Fibroblast of lung (primary cell): ENCODE data around the gene FGGY. TPM values are rescaled to one million over a fixed set of nuclear protein-coding genes. Genes with fewer than 3 reads are reported as not detected.
A peak's percentile ranks its signal among the peaks of the same experiment; 100 is the strongest.

ENCODE experiments used
- DNase-seq, 2 donors: peaks; one replicate each; pipeline versions ENCODE4 v3.0.0 to v3.0.0-alpha.2; 2010; ENCODE audit warnings: low read depth in 2 of 2
- H2AFZ ChIP-seq: 2 replicates; pipeline ENCODE4 v1.5.1; 2012; ENCODE audit warnings: low read length, control low read depth, inconsistent platforms
- H3K27ac ChIP-seq: 2 replicates; pipeline ENCODE4 v1.5.1; 2011; ENCODE audit warnings: low read length, control low read depth; ENCODE audit not compliant: insufficient read depth
- H3K27me3 ChIP-seq: 2 replicates; pipeline ENCODE4 v1.5.1; 2011; ENCODE audit warnings: mild to moderate bottlenecking, low read length; ENCODE audit not compliant: control insufficient read depth, insufficient read depth
- H3K36me3 ChIP-seq: 2 replicates; pipeline ENCODE4 v1.5.1; 2011; ENCODE audit warnings: low read length; ENCODE audit not compliant: control insufficient read depth, insufficient read depth
- H3K4me1 ChIP-seq: 2 replicates; pipeline ENCODE4 v1.5.1; 2011; ENCODE audit warnings: low read length; ENCODE audit not compliant: control insufficient read depth, insufficient read depth; ENCODE audit errors: extremely low read depth
- H3K4me2 ChIP-seq: 2 replicates; pipeline ENCODE4 v1.5.1; 2011; ENCODE audit warnings: low read length, control low read depth; ENCODE audit not compliant: insufficient read depth; ENCODE audit errors: extremely low read depth
- H3K4me3 ChIP-seq, 4 experiments: fragments of 200-600 bp in 1 of 4; sonication (generic) in 1 of 4; replicated peaks in 1 of 4; 2 replicates each; pipeline ENCODE4 v1.5.1; 2011 to 2016; ENCODE audit warnings: low read length in 4 of 4, low read depth in 3 of 4, mild to moderate bottlenecking in 3 of 4, control low read depth in 2 of 4, inconsistent platforms in 1 of 4, mixed read lengths in 1 of 4; ENCODE audit not compliant: insufficient read depth in 1 of 4; ENCODE audit errors: control extremely low read depth in 1 of 4
- H3K79me2 ChIP-seq: 2 replicates; pipeline ENCODE4 v1.5.1; 2012; ENCODE audit warnings: mild to moderate bottlenecking, low read length, inconsistent platforms; ENCODE audit not compliant: control insufficient read depth, insufficient read depth
- H3K9ac ChIP-seq: 2 replicates; pipeline ENCODE4 v1.5.1; 2011; ENCODE audit warnings: mild to moderate bottlenecking, low read length, control low read depth; ENCODE audit not compliant: insufficient read depth
- H3K9me3 ChIP-seq: 2 replicates; pipeline ENCODE4 v1.5.1; 2012; ENCODE audit warnings: low read depth, low read length; ENCODE audit not compliant: control insufficient read depth, insufficient read depth
- H4K20me1 ChIP-seq: 2 replicates; pipeline ENCODE4 v1.5.1; 2011; ENCODE audit warnings: low read length; ENCODE audit not compliant: control insufficient read depth, insufficient read depth; ENCODE audit errors: extremely low read depth
- CTCF ChIP-seq, 2 donors: IDR thresholded peaks in 1 of 2; conservative IDR thresholded peaks in 1 of 2; 1 replicate in 1 of 2; 2 replicates in 1 of 2; pipeline ENCODE4 v1.5.1; 2011 to 2012; ENCODE audit warnings: low read length in 2 of 2, control low read depth in 1 of 2, inconsistent platforms in 1 of 2, low read depth in 1 of 2, mild to moderate bottlenecking in 1 of 2
- EZH2 ChIP-seq: IDR thresholded peaks from 2 replicates; pipeline ENCODE4 v1.5.1; 2012; ENCODE audit warnings: low read length, control low read depth, mild to moderate bottlenecking; ENCODE audit errors: missing control alignments
- polyA plus RNA-seq, 2 donors: library from polyadenylated mRNA; depleted of rRNA in 1 of 2; stranded (reverse) in 1 of 2; unstranded in 1 of 2; fragments of >200 nt; gene quantifications; 2 replicates each; pipeline ENCODE4 v1.2.1, GENCODE V29; 2011 to 2012; ENCODE audit warnings: missing spikeins in 1 of 2
- total RNA-seq: library from RNA; depleted of rRNA; stranded (reverse); fragments of >200 nt; gene quantifications from 2 replicates; pipeline ENCODE4 v1.2.1, GENCODE V29; 2014

FGGY gene
- total and polyA plus RNA-seq, 2 donors (not counting 1 experiment from before 2014, with no cell fraction given) = 9.5 to 32.4 TPM

DNA sequence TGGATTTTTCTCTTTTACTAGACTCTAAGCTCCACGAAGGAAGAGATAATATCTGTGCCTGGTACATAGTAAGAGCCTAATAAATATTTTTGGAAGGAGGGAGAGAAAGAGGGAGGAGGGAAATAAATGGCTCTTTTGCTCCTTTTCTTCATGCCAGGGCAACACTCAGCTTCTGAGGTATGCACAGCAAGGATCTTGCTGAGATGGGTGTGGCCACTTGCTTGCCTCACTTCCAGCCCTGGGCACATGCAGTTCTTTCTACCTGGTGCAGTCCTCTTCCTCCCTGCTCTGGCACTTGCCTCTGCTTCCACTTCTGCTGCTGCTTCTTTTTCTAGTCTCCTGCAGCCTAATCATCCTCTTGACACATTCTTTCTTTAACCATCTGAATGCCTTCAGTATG lies 148.1 kb downstream of the FGGY start:
- no peak overlapping the region for H3K4me2 ChIP-seq
- no peak overlapping the region for H3K9ac ChIP-seq
- DNase-seq = peak; percentile 41 to 59
- no peaks in the 10 kb centered on the region for H3K4me1 ChIP-seq
- no peak for TF ChIP-seq CTCF (conservative IDR thresholded peaks at IDR 0.05 in 1 of 2, IDR thresholded peaks at IDR 0.05 in 1 of 2; ENCODE audit: low read depth in 1 of 2, low read length in 2 of 2)
- TF ChIP-seq EZH2 = no peak
- no peak overlapping the region for H3K27ac ChIP-seq
- H2AFZ ChIP-seq = no peak overlapping the region
- no peaks in the 10 kb centered on the region for H3K36me3 ChIP-seq
- H3K27me3 ChIP-seq = no peaks in the 10 kb centered on the region
- no peak overlapping the region for H3K4me3 ChIP-seq
- H3K79me2 ChIP-seq = no peaks in the 10 kb centered on the region
- H3K9me3 ChIP-seq = no peaks in the 10 kb centered on the region
- no peaks in the 10 kb centered on the region for H4K20me1 ChIP-seq

DNA sequence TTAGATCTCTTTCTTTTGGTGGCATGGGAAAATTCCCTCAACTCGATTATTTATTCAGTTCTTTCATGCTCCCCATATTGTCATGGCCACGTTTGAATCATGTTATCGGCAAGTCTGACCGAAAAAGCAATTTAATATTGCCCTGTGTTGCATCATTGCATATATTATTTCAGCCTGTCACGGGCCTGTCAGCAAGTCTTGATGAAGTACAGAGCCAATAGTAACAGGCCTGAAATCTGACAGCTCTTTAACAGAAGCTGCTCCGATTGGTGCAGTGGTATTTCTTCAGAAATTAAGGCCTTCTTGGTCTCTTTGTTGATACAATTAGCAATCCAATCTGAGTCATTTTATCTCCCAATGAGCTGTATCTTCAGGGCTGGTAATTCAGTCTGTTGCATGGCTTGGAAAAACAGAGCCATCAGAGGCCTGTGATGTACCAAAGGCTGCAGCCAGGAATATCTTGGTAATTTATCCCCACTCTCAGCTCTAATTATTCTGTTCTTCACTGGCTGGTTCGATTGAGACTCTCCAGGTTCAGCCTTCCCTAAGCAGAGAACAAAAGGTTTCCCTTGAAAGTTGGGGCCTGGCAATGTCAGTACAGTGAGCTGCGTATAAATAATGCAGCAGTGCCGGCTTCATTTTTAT lies 149.5 kb downstream of the FGGY start:
- Histone ChIP-seq H3K4me3 (no peak overlapping the region), H3K9ac (no peak overlapping the region), H3K36me3 (no peaks in the 10 kb centered on the region), H3K4me1 (no peaks in the 10 kb centered on the region), H4K20me1 (no peaks in the 10 kb centered on the region), H3K4me2 (peak overlapping the region; percentile 9), H3K9me3 (no peaks in the 10 kb centered on the region), H2AFZ (no peak overlapping the region), H3K27me3 (no peaks in the 10 kb centered on the region), H3K27ac (no peak overlapping the region), H3K79me2 (no peaks in the 10 kb centered on the region)
- TF ChIP-seq CTCF (conservative IDR thresholded peaks at IDR 0.05 in 1 of 2, IDR thresholded peaks at IDR 0.05 in 1 of 2; ENCODE audit: low read depth in 1 of 2, low read length in 2 of 2) (no peak), EZH2 (no peak)
- peak; percentile 89 to 90 for DNase-seq

DNA sequence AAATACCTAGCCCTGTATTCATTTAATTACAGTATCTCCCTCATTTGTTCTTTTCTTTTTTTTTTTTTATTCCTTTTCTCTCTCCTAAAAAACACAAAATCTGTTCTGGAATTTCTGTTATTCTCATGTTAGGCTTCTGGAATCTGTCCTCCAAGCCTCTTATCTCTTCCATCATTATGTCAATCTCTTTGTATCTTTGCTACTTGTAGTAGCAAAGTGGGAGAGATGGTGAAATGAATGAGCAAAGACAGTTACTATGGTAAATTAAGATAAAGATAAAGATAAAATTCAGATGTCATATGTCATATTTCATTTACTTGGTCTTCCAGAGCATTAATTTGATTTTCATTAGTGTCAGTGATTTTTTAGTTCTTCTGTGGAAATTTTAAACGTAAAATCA lies 155.1 kb downstream of the FGGY start:
- Histone ChIP-seq H3K9me3 (no peaks in the 10 kb centered on the region), H3K36me3 (no peaks in the 10 kb centered on the region), H3K9ac (no peak overlapping the region), H3K27ac (no peak overlapping the region), H4K20me1 (no peaks in the 10 kb centered on the region), H3K4me1 (peaks cover 4% of the 10 kb centered on the region), H3K79me2 (no peaks in the 10 kb centered on the region), H2AFZ (no peak overlapping the region), H3K4me2 (no peak overlapping the region), H3K4me3 (no peak overlapping the region), H3K27me3 (no peaks in the 10 kb centered on the region)
- DNase-seq = no peak
- TF ChIP-seq CTCF (conservative IDR thresholded peaks at IDR 0.05 in 1 of 2, IDR thresholded peaks at IDR 0.05 in 1 of 2; ENCODE audit: low read depth in 1 of 2, low read length in 2 of 2) = no peak
- TF ChIP-seq EZH2 = no peak
